Central memory CD4-positive, alpha-beta T cell (primary cell): ENCODE data around the gene HSPA9.

Experiments
- DNase-seq: peaks from one replicate; pipeline ENCODE4 v3.0.0; 2022

Gene HSPA9

DNA sequence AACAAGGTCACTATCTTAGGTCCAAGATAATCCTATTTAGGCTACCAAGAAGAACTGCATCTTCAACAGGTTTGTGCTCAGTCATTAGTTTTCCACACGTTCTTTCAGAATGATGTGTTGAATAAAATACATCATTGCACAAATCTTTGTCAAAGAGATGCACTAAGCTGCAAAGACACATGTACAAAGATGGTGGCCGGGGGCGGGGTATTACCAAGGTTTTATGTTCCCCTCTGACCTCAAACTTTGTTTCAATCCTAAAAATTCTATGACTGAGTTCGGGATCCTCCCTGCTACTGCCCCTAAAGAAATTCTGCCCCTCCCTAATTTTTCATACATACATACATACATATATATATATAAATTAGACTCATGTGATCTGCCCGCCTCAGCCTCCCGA is 14.2 kb downstream of the HSPA9 start:
- no peak for DNase-seq

DNA sequence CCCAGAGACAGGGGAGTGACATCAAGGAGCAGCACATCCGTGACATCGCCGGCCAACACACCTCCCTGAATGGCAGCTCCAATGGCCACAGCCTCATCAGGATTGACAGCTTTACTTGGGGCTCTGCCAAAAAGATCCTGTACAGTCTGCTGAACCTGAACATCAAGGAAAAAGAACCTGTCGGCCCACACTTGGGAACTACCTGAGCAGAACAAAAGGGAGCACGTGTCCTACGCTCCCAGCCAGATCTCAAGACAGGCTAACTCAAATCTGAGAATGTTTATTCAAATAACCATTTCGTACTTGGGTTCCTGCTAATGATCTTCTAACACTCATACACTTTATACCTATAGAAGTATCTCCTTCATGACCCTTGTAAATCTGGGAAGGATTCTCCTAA is 15.3 kb downstream of the HSPA9 start:
- no peak for DNase-seq

GRCh38 chr5:138557677-138558076 is 17.5 kb downstream of the HSPA9 start:
- no peak for DNase-seq

- DNase-seq, result no peak
Observed at GRCh38 chr5:138554143-138554542, 21.1 kb downstream of the HSPA9 start.

GRCh38 chr5:138553437-138554095 is 21.6 kb downstream of the HSPA9 start:
- DNase-seq, result no peak

GRCh38 chr5:138552657-138553056 is 22.5 kb downstream of the HSPA9 start:
- no peak for DNase-seq

- no peak for DNase-seq
Observed at GRCh38 chr5:138549414-138549813, 25.8 kb downstream of the HSPA9 start.

DNA sequence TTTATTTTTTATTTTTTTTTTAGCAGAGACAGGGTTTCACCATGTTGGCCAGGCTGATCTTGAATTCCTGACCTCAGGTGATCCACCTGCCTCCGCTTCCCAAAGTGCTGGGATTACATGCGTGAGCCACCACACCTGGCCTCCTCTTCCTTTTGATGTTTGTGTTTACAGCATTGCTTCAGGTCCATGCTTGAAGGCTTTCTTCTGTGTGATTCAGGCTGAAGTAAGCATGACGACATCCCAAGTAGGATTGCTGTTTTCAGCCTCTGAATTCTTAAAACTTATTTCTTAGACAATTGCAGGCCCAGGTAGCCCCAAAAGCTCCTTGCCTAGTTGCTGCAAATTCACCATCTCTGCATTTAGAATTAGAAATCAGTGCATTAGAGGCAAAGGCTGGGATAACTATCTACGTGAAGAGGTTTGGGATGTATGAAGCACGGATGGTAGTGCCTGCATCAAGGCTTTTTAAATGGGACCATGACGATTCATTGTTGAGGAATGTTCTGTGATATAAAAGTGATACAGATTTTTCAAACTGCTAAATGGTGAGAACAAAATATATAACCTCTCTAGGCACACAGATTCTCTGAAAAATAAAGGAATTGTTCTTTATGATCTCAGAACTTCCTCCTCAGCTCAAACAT is 29.2 kb downstream of the HSPA9 start:
- DNase-seq, result no peak

GRCh38 chr5:138544181-138545134 is 30.7 kb downstream of the HSPA9 start:
- no peak for DNase-seq

DNA sequence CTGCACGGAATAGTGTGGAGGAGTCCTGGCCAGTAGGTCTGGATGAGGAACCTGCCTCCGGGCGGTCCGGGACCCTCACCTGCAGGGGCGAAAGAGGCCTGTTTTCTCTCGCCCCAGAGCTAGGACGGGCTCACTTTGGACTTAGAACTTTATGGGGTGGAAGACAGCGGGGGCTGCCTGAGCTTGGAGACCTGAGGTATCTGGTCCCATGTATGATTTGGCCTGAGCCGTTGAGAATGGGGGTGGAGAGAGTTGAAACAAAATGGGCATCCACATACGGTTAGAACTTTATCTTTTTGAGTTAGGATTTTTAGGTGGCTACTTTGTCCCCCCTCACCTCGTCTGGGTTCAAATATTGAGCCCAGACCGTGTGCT is 31.5 kb downstream of the HSPA9 start:
- no peak for DNase-seq

DNA sequence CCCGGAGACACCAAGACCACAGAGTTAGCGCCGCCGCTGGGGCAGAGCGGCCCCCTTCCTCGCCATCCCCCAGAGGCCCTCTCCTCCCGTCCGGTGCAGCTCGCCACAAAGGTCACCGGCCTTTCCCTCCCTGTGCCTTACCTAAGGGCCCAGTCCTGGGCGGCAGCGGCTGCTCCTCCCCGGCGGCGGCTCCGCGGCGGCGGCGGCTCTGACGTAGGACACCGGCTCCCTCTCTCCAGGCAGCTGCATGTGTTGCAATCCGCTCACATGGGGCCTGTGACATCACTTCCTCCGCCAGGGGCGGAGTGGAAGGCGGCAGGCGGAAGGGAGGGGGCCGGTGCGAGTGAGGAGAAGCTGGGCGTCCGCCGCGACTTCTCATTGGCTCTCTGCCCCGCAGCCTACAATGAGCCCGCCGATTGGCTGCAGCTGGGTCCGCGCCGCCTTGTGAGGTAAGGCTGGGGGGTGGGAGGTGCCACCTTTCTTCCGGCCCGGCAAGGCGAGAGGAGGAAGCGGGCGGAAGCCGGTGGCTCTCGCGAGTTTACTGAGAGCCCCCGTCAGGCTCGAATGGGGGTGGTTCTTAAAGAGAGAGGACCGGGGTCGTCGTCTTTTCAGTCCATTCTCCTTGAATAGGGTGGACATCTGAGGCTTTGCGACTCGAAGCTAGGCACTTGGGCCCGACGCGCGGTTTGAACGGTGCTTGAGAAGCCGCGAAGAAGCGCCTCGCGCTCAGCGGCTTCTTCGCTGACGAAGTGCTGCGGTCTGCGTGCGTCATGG is 32.1 kb downstream of the HSPA9 start, which contains the start of gene ETF1:
Gene ETF1, minus strand, starts transcription at position 281 of the 774 bp plus-strand sequence. CDS start 318 bp downstream, outside the sequence.
- DNase-seq, result peak; percentile 100

- peak; percentile 14 for DNase-seq
Observed at GRCh38 chr5:138542180-138542955, 32.8 kb downstream of the HSPA9 start.

GRCh38 chr5:138541511-138542179 is 33.6 kb downstream of the HSPA9 start:
- DNase-seq, result no peak

DNA sequence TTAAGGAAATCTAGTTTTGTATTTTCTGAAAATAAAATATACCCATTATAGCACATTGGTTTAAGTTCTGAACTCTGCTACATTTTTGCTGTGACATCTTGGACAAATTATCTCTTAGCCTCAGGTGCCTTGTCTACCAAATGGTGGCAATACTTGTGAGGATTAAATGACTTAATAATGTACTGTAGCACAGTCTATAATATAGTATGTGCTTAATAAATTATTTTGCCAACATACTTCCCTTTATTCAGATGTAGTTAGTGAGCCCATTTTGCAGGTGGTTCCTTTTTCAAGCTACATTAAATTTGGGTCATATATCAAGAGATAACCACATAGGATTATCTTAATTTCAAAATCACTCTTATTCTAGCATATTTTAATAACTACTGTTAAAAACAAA is 35.4 kb downstream of the HSPA9 start:
- DNase-seq, result no peak

GRCh38 chr5:138538943-138539627 is 36.1 kb downstream of the HSPA9 start:
- DNase-seq, result no peak

DNA sequence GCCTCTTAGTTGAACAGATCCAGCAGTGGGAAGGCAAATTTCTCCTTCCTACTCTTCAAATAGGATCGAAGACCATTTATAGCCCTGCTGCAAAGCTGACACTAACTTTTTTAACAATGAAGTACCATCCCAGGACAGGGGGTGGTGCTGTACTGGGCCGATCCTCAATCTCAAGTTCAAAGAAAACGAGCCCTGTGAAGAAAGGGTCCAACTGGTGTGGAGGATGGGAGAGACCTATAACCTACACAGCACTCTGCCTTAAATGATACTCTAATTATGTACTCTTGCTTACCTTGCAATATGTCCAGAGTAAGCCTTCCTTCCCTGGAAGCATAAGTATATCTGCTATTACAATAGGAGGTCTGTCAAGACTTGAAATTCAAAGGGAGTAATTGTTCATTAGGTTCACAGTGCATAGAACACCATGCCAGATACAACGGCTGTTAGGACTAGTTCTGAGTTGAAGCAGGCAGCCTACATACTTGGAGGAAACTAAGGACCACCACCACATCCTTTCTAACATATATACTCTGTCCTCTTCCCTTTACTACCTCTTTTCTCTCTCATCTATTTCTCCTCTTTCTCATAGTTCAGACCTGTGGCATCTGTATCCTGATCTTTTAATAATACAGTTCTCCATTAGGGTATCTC is 38.4 kb downstream of the HSPA9 start:
- no peak for DNase-seq

DNA sequence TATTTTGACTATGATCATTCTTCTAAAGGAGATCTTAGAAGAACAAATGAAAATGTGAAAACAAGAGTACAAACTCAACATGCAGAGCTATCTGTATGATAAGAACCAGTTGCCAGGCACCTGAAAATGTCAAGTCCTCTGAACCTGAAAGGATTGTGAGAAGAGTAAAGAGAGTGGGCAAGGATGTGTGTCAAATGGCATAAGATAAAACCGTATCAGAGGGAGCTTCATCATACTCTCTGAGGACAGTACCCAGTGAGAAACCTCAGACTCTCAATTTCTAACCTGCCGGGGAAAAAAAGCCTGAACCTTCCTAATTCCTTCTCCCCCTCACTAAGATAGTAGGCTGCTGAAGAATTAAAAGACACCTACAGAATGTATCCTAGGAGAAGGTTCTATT is 39.0 kb downstream of the HSPA9 start:
- DNase-seq, result no peak

DNA sequence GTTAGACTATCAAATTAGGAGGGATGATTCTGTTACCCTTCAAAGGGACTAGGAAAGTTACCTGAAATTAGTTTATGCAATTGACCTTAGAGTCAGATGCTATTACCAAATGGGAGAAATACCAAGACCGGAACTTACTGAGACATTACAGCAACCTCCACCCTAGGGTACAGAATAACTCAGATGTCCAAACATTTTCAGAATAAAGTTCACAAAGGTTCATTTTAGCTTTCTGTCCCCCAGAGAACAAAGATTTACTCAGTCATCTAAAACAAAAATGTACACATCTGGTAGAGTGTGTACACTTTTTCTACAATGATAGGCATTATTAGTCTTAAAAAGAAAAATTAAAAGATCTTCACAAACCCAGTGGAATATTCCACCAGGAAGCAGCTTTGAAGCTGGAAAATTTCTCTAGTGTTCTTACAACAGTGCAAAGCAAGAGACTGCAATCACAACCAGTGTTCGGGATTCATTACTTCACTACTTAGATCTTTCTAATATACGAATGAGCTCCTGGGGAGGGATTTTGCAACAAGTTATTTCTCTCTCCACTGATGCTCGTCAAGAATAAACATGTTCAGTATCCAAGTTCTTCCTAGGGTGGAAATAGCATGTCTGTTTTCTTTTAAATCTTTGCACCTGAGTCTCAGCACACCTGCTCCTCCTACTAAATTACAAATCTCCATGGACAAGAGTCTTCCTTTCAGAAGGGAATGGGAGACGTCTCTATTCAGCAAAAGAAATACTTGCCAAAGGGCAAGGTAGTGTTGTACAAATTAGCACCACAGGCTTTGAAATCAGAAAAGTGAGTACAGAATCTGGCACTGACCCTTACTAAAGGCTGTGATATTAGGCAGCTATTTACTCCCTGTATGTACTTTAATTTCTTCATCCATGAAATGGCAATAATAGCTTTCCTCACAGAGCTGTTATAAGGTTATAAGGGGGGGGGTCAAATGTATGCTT is 40.9 kb downstream of the HSPA9 start:
- DNase-seq, result no peak

- no peak for DNase-seq
Observed at GRCh38 chr5:138529812-138530211, 45.4 kb downstream of the HSPA9 start.
